ENCODE results near the gene MAGI2. TPM values are rescaled to one million over a fixed set of nuclear protein-coding genes. Genes with fewer than 3 reads are reported as not detected.

Gene MAGI2
- total RNA-seq, 1 donor from 2014 or later: 5.4 TPM

DNA sequence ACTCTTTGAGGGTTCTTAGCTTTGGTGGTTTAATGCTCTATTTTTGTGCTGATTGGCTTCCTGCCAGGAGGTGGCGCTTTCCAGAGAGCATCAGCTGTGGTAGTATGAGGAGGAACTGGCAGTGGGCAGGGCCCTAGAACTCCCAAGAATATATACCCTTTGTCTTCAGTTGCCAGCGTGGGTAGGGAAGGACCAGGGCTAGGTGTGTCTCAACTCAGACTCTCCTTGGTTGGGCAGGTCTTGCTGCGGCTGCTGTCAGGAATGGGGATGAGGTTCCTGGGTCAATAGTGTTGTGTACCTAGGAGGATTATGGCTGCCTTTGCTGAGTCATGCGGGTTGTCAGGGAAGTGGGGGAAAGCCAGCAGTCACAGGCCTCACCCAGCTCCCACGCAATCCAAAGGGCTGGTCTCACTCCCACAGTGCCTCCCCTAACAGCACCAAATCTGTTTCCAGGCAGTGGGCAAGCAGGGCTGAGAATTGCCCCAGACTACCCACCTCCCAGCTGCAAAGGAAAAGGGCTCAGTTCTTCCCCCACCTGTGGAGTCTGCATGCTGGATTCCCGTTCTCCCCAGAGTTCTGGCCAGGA is 1463.4 kb downstream of the MAGI2 start:
- no peak overlapping the region for H3K4me3 Mint-ChIP-seq (ENCODE audit: unreplicated experiment)
- Histone ChIP-seq H3K4me2 (ENCODE audit: low read length) (no peak overlapping the region), H3K4me3 (ENCODE audit: insufficient read depth, low read depth, low read length) (no peak overlapping the region), H3K79me2 (ENCODE audit: insufficient read depth, low read length) (no peaks in the 10 kb centered on the region), H3K36me3 (ENCODE audit: insufficient read depth, low read length) (no peaks in the 10 kb centered on the region), H3K9me3 (ENCODE audit: insufficient read depth, low read depth, low read length) (no peaks in the 10 kb centered on the region), H4K20me1 (ENCODE audit: insufficient read depth, low read length) (no peaks in the 10 kb centered on the region), H3K9ac (ENCODE audit: low read length) (no peak overlapping the region), H3K27ac (ENCODE audit: low read depth, low read length) (no peak overlapping the region), H3K4me1 (ENCODE audit: insufficient read depth, low read length) (no peaks in the 10 kb centered on the region), H3K27me3 (ENCODE audit: insufficient read depth, low read length) (peaks cover 2% of the 10 kb centered on the region), H2AFZ (ENCODE audit: low read depth, low read length) (no peak overlapping the region)
- no peak for DNase-seq (ENCODE audit: low read depth)
- peaks cover 7% of the 10 kb centered on the region for H3K4me1 Mint-ChIP-seq (ENCODE audit: low read depth, unreplicated experiment)
- no peak overlapping the region for H3K27ac Mint-ChIP-seq (ENCODE audit: unreplicated experiment)
- no peaks in the 10 kb centered on the region for H3K36me3 Mint-ChIP-seq (ENCODE audit: low read depth, unreplicated experiment)
- H3K9me3 Mint-ChIP-seq (ENCODE audit: unreplicated experiment): peaks cover 9% of the 10 kb centered on the region
- peaks cover 5% of the 10 kb centered on the region for H3K27me3 Mint-ChIP-seq (ENCODE audit: low read depth, unreplicated experiment)
- no peak for FAIRE-seq
- no peak for TF ChIP-seq EZH2 (IDR thresholded peaks at IDR 0.05; ENCODE audit: insufficient read depth, low read length)
- TF ChIP-seq, protein P1, sequence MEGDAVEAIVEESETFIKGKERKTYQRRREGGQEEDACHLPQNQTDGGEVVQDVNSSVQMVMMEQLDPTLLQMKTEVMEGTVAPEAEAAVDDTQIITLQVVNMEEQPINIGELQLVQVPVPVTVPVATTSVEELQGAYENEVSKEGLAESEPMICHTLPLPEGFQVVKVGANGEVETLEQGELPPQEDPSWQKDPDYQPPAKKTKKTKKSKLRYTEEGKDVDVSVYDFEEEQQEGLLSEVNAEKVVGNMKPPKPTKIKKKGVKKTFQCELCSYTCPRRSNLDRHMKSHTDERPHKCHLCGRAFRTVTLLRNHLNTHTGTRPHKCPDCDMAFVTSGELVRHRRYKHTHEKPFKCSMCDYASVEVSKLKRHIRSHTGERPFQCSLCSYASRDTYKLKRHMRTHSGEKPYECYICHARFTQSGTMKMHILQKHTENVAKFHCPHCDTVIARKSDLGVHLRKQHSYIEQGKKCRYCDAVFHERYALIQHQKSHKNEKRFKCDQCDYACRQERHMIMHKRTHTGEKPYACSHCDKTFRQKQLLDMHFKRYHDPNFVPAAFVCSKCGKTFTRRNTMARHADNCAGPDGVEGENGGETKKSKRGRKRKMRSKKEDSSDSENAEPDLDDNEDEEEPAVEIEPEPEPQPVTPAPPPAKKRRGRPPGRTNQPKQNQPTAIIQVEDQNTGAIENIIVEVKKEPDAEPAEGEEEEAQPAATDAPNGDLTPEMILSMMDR (IDR thresholded peaks at IDR 0.05; ENCODE audit: insufficient read depth, low read depth, low read length): no peak

DNA sequence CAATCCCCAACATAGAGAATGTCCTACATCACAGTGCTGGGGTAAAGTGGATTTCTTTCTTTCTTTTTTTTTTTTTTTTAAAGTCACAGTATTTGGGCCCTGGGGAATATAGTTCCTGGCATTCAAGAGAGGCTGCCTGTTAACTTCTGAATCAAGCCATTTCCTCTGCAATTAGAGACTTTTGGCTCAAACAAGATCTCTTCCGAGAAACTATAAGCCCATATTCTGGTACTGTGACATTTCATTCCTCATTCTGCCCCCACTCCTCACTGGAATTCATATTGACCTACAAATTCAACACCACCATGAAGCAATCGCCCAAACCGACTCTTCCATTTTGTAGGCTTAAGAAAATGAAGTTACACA is 1467.5 kb downstream of the MAGI2 start:
- TF ChIP-seq, protein P1 (IDR thresholded peaks at IDR 0.05; ENCODE audit: insufficient read depth, low read depth, low read length): no peak
- no peak for TF ChIP-seq EZH2 (IDR thresholded peaks at IDR 0.05; ENCODE audit: insufficient read depth, low read length)
- FAIRE-seq (no peak), DNase-seq (ENCODE audit: low read depth) (no peak)

DNA sequence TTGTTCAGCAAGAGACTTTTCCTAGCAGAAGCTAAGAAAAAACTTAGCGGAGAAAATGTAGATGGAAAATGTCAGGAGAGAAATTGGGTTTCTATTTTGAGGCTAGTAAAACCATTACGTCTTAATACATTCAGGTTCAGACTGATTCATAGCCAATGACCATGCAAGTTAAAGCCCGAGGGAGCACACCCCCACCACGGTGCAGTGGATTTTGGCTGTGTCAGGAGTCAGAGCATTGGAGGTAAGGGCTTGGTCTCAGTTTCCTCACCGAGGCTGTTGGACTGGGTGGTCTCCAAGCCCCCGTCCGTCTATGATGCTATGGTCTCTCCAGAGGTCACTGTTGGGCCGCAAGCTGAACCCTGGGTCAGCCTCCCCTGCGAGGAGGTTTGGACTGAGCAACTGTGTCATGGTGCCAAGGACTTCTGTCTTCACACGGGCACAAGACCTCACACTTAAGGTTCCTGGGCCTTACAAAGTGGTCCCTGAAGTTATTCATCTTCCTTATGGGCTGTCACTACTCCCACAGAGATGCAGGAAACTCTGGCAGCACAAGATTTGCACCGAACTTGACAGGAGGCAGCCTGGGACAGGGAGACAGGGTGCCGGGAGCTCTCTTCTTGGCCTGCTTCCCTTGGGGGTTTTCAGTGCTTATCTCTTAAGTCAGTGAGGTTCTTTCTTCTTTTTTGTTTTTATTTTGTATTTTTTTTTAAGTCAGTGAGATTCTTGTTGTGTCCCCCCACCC is 1468.1 kb downstream of the MAGI2 start:
- no peak overlapping the region for H3K4me3 Mint-ChIP-seq (ENCODE audit: unreplicated experiment)
- peaks cover 7% of the 10 kb centered on the region for H3K4me1 Mint-ChIP-seq (ENCODE audit: low read depth, unreplicated experiment)
- no peak overlapping the region for H3K27ac Mint-ChIP-seq (ENCODE audit: unreplicated experiment)
- Histone ChIP-seq H3K27ac (ENCODE audit: low read depth, low read length) (no peak overlapping the region), H3K27me3 (ENCODE audit: insufficient read depth, low read length) (no peaks in the 10 kb centered on the region), H3K36me3 (ENCODE audit: insufficient read depth, low read length) (no peaks in the 10 kb centered on the region), H3K4me3 (ENCODE audit: insufficient read depth, low read depth, low read length) (no peak overlapping the region), H3K9me3 (ENCODE audit: insufficient read depth, low read depth, low read length) (no peaks in the 10 kb centered on the region), H4K20me1 (ENCODE audit: insufficient read depth, low read length) (no peaks in the 10 kb centered on the region), H3K9ac (ENCODE audit: low read length) (no peak overlapping the region), H3K79me2 (ENCODE audit: insufficient read depth, low read length) (no peaks in the 10 kb centered on the region), H2AFZ (ENCODE audit: low read depth, low read length) (no peak overlapping the region), H3K4me1 (ENCODE audit: insufficient read depth, low read length) (no peaks in the 10 kb centered on the region), H3K4me2 (ENCODE audit: low read length) (no peak overlapping the region)
- FAIRE-seq: no peak
- TF ChIP-seq, protein P1 (IDR thresholded peaks at IDR 0.05; ENCODE audit: insufficient read depth, low read depth, low read length): no peak
- no peak for TF ChIP-seq EZH2 (IDR thresholded peaks at IDR 0.05; ENCODE audit: insufficient read depth, low read length)
- no peaks in the 10 kb centered on the region for H3K27me3 Mint-ChIP-seq (ENCODE audit: low read depth, unreplicated experiment)
- peaks cover 7% of the 10 kb centered on the region for H3K9me3 Mint-ChIP-seq (ENCODE audit: unreplicated experiment)
- no peak for DNase-seq (ENCODE audit: low read depth)
- no peaks in the 10 kb centered on the region for H3K36me3 Mint-ChIP-seq (ENCODE audit: low read depth, unreplicated experiment)

More for the DNA sequence above, 1467.5 kb downstream of the MAGI2 start:
- no peak overlapping the region for H3K4me3 Mint-ChIP-seq (ENCODE audit: unreplicated experiment)
- no peaks in the 10 kb centered on the region for H3K79me2 ChIP-seq (ENCODE audit: insufficient read depth, low read length)
- peaks cover 1% of the 10 kb centered on the region for H3K27me3 Mint-ChIP-seq (ENCODE audit: low read depth, unreplicated experiment)
- H3K27ac Mint-ChIP-seq (ENCODE audit: unreplicated experiment): no peak overlapping the region
- peaks cover 7% of the 10 kb centered on the region for H3K4me1 Mint-ChIP-seq (ENCODE audit: low read depth, unreplicated experiment)
- H2AFZ ChIP-seq (ENCODE audit: low read depth, low read length): no peak overlapping the region
- H3K9me3 Mint-ChIP-seq (ENCODE audit: unreplicated experiment): peaks cover 8% of the 10 kb centered on the region
- no peak overlapping the region for H3K4me2 ChIP-seq (ENCODE audit: low read length)
- H3K4me1 ChIP-seq (ENCODE audit: insufficient read depth, low read length): no peaks in the 10 kb centered on the region
- H3K27ac ChIP-seq (ENCODE audit: low read depth, low read length): no peak overlapping the region
- no peak overlapping the region for H3K4me3 ChIP-seq (ENCODE audit: insufficient read depth, low read depth, low read length)
- H3K36me3 Mint-ChIP-seq (ENCODE audit: low read depth, unreplicated experiment): no peaks in the 10 kb centered on the region
- no peaks in the 10 kb centered on the region for H3K27me3 ChIP-seq (ENCODE audit: insufficient read depth, low read length)
- no peaks in the 10 kb centered on the region for H3K36me3 ChIP-seq (ENCODE audit: insufficient read depth, low read length)
- no peak overlapping the region for H3K9ac ChIP-seq (ENCODE audit: low read length)
- H3K9me3 ChIP-seq (ENCODE audit: insufficient read depth, low read depth, low read length): no peaks in the 10 kb centered on the region
- H4K20me1 ChIP-seq (ENCODE audit: insufficient read depth, low read length): no peaks in the 10 kb centered on the region

All from astrocyte (in vitro differentiated cells and primary cell).